ENCODE measurements around the gene ZFP57.

ZFP57 gene

DNA sequence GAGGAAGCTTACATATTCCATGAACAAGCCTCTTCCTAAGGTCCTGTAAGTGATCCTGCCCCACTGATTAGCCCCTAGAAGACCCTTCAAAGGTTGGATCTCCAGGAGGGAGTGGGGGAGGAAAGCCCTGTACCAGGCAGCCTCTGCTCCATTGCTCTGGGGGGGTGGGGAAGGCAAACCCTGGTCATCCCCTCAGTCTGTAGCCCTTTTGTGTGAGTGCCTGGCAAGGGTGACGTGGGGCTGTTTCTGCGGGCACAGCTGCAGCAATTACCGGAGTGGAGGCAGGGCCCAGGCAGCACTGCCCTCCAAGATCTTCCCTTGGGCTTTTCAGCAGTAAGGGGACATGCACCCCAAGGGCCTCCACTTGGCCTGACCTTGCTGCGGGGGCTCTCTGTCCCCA, 24.2 kb downstream of the ZFP57 start, which contains the start of gene MOG:
Gene MOG, plus strand, starts transcription at position 295 of the 400 bp plus-strand sequence. CDS start 118 bp downstream, outside the sequence.
- in situ Hi-C loops (cut with HindIII; ENCODE audit: low sequenced_read_pairs) = no loop called here

DNA sequence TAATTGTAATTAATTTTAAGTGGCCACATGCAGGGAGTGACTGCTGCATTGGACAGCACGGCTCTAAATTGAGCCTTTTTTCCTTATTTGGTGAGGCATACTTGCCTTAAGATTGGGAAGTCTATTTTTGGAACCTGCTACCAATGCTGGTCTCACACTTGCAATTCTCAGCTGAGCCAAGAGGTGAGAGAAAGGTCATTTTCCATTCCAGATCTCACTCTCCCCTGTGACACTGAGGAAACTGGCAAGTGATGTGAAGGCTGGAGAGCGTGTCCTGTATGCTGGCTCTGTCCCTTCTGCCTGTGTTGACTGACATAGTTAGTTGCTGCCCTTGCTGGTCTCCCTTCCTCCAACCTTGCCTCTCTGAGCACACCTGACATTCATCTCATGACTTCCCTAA, 24.8 kb downstream of the ZFP57 start:
- in situ Hi-C loops (cut with HindIII; ENCODE audit: low sequenced_read_pairs) = no loop called here

DNA sequence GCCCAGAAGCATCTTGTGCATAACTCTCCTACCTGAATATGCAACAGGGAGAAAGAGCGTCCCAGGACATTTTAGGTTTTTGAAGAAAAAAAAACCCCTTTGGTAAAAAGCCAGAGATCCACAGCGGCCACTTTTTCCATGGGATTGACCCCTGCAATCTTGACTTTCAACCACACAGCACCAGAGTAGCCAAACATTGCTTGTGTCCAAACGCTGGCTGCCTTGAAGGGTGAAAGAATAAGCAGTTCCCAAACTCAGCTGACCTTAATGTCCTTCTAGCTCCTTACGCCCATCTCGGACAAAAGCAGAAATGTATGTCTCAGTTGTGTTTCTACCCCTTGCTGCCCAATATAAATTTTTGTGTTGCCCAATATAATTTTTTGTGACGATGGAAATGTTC, 25.3 kb downstream of the ZFP57 start:
- in situ Hi-C loops (cut with HindIII; ENCODE audit: low sequenced_read_pairs) = no loop called here

- in situ Hi-C loops (cut with HindIII; ENCODE audit: low sequenced_read_pairs) = no loop called here
Observed at GRCh38 chr6:29653452-29654038, 27.4 kb downstream of the ZFP57 start.

- in situ Hi-C loops (cut with HindIII; ENCODE audit: low sequenced_read_pairs) = no loop called here
Observed at GRCh38 chr6:29652198-29652584, 28.8 kb downstream of the ZFP57 start.

- in situ Hi-C loops (cut with HindIII; ENCODE audit: low sequenced_read_pairs) = no loop called here
Observed at GRCh38 chr6:29651413-29652197, 29.3 kb downstream of the ZFP57 start.

DNA sequence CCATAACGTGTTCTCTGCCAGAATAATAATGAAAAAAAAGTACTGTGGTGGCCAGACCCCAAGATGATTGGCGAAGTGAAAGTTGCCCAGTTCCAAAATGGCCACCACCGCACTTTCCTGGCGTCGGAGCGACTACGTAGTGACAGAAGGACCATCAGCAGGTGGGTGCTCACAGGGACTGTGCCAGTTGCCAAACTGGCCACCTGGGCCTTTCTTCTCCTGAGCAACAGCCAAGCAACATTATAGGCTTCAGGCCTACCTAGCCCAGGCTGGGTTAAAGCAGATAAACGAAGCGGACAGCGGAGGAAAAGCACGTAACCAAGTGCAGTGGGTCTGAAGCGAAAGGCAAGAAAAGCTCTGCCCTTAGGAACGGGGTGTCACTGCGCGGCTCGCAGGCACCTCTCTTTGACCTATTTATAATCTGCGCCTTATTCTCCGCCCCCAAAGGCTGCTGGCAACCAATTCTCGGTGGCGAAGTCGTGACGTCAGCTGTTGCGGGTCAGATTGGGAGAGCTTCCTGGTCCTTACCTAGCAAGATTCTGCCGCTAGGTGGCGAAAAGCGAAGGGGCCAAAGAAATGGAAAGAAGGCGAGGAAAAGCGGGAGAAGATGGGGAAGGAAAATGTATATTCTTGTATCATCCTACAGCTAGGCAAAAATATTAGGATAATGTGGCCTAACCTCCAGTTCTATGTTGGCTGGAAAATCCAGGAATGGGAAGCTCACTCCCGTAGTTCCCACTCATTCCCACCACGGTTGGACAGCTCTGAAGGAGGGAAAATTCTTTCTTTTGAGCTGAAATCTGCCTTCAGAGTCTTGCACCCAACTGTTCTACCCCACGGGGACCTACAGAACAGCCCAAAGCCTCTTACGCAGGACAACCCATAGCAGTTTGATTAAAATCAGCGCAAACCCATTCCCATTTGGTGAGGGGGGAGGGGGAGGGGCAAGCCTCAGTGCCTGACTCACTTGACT, 31.0 kb downstream of the ZFP57 start:
- in situ Hi-C loops (cut with HindIII; ENCODE audit: low sequenced_read_pairs) = no loop called here

DNA sequence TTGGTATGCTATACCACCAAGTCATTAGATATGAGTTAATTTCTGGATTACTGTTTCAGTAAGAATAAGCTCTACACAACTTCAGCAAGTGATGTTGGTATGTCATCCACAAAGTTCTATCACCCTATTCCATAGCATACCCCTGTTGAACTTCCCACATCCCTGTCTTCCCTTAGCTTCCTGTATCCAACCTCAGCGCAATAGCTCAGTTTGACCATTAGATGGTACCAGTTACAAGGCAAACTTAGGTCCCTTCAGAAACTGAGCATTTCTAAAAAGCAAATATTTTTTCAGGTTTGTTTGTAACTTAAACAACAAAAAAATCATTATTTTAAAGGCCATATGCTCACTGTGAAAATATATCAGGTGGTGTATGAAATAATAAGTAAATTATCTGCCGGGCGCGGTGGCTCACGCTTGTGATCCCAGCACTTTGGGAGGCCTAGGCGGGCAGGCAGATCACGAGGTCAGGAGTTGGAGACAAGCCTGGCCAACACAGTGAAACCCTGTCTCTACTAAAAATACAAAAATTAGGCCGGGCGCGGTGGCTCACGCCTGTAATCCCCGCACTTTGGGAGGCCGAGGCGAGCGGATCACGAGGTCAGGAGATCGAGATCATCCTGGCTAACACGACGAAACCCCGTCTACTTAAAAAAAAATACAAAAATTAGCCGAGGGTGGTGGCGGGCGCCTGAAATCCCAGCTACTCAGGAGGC, 32.9 kb downstream of the ZFP57 start:
- in situ Hi-C loops (cut with HindIII; ENCODE audit: low sequenced_read_pairs) = no loop called here

DNA sequence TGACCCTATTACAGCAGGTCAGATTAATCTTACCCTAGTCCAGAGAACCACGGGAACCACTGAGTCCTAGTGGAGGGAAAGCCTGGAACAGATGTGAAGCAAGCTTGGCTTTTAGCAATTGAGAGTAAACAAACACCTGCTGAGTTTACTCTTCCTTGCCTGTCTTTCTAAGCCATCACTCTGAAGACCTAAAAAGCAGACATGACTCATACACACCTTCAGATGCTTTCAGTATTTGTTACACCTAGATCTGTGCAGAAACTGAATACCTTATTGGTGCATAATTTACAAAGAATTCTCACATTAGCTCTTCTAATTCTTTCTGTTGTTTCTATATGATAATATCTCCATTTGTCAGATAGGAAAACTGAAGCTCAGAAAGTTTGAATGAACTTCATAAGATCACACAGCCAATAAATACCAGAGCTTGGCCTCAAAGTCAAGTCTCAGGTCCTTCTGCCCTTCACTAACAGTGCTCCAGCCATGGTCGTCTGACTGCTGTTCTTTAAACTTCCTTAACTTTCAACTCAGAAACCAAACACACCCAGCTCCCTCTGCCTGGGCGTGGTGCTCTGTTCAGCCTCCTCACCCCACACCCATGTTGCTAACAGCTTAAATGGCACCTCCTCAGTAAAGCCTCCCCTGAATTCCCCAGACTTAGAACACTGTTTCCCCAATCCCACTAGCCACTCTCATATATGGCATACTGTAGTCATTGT, 39.4 kb downstream of the ZFP57 start:
- in situ Hi-C loops (cut with HindIII; ENCODE audit: low sequenced_read_pairs) = loop anchor here (5.0 kb wide), 2 partner anchors 44 to 191 kb away; no protein-coding TSS in a partner anchor

- in situ Hi-C loops (cut with HindIII; ENCODE audit: low sequenced_read_pairs) = no loop called here
Observed at GRCh38 chr6:29637247-29637646, 43.7 kb downstream of the ZFP57 start.

GRCh38 chr6:29633534-29633905, 47.4 kb downstream of the ZFP57 start:
- in situ Hi-C loops (cut with HindIII; ENCODE audit: low sequenced_read_pairs) = no loop called here

DNA sequence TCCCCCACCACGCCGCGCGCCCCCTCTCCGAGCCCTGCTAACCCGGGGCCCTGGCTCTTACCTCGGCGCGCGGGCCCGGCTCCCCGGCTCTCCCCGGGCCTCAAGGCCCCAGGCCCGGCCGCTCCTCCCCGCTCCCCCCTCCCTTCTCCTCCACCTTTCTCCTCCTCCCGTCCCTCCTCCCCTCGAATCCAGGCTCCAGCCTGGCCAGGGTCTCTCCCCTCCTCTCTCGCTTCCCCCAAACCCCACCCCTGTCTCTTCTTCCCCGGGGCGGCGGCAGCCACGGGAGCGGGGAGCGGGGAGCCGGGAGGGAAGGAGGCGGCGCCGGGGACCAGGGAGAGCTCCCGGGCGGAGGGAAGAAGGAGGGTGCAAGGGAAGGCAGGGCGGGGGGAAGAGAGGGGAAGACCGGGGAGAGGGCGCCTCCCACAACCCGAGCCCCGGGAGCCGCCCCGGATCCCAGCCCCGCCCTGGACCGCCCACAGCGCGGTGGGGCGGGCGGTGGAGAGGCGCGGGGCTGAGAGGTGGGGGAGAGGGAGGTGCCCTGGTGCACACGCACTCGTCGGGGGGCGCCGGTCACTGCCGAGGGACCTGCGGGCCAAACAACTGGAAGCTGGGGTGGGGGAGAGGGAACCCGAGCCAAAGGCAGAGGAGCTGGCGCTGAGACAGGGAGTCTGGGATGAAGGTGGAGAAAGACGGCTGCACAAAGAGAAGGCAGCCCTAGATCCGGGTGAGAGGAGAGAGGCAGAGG, 48.0 kb downstream of the ZFP57 start, which contains the start of gene GABBR1:
Gene GABBR1, minus strand, starts transcription at position 395 of the 745 bp plus-strand sequence. CDS start 798 bp downstream, outside the sequence.
- in situ Hi-C loops (cut with HindIII; ENCODE audit: low sequenced_read_pairs) = no loop called here

DNA sequence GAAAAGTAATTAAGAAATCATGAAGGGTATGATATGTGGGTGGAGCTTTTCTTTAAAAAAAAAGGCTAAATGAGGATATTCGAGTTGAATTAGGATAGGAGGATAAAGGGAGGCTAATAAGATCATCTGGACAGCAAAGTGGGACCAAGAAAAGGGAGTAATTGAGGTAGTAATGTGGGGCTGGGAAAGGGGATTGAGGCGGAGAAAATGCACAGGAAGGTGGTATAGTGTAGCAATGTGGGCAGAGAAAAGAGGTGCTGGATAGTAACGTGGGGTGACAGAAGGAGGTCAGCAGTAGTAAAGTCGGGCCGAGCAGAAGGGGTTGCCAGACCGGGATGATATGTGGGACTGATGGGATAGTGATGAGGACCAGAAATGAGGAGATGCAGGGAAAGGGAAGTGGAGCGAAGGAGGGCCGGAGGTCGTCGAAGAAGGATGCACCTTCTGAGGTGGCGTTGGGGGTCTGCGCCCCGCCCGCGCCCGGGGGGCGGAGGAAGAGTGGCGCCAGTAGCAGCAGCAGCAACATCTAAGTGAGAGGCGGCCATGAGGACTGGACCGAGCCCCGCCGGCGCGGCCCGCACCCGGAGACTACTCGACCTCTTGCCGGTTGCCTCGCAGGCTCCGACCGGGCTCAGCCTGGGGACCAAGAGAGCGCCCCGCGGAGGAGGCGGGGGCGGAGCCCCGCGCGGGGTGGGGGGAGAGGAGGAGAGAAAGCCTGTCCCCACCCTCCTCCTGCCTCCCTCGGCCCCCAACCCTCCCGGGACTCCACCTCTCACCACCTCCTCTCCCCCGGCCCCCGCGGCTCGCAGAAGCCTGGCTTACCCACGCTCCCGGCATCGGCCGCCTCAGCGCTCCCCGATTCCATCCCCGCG, 48.9 kb downstream of the ZFP57 start:
- in situ Hi-C loops (cut with HindIII; ENCODE audit: low sequenced_read_pairs) = no loop called here

- in situ Hi-C loops (cut with HindIII; ENCODE audit: low sequenced_read_pairs) = no loop called here
Observed at GRCh38 chr6:29631209-29631810, 49.6 kb downstream of the ZFP57 start.

- in situ Hi-C loops (cut with HindIII; ENCODE audit: low sequenced_read_pairs) = no loop called here
Observed at GRCh38 chr6:29630315-29630714, 50.6 kb downstream of the ZFP57 start.

- in situ Hi-C loops (cut with HindIII; ENCODE audit: low sequenced_read_pairs) = no loop called here
Observed at GRCh38 chr6:29629571-29629970, 51.4 kb downstream of the ZFP57 start.

DNA sequence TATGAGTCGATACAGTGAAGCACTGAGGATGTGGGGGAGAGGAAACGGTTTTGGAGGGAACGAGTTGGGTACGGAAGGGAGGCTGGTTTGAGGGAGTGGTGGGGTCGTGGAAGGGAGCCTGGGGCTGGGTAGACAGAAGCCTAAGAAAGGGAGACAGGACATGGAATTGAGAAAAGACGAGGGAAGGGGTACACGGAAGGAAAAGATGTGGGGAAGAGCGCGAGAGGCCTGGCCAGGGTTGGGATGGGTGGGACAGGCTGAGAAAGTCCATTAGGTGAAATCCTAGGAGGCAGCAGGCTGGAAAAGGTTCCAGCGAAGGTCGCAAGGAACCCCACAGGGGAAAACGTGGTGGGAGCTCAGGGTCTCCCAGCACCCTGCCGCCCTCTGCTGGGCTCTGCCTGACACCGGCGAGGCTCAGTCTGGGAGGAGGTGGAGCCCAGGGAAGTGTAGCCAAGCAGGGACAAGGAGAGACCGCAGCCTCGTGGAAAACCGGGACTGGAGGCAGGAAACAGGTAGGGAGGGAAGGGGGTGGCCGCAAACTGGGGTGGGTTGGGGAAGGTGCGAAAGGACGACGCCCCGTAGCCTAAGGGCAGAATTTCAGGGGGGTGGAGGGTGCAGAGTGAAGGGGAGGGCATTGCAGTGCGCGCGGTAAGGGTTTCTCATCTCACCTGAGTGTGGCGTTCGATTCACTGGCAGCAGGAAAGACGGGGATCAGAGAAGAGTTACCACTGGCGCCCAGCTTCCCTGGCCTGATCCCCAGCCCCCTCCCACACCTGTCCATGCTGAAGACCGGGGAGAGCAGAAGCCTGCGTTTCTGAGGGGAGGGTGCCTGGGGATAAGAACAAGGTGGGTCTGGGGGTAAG, 52.3 kb downstream of the ZFP57 start:
- in situ Hi-C loops (cut with HindIII; ENCODE audit: low sequenced_read_pairs) = no loop called here
